A673 (cell line): ENCODE measurements around the gene XYLT1.

Experiments used
- EZH2 ChIP-seq: fragments of 200-600 bp; sonication (generic); IDR thresholded peaks from 2 replicates; pipeline ENCODE4 v1.6.1; 2017; ENCODE audit warnings: borderline replicate concordance, low read depth, mild to moderate bottlenecking, mixed read lengths, antibody characterized with exemption, low read length; ENCODE audit not compliant: poor library complexity, severe bottlenecking
- TF ChIP-seq, protein P1 (sequence below): fragments of 300-800, 200-600 bp; sonication (generic); conservative IDR thresholded peaks from 2 replicates; pipeline ENCODE4 v1.5.1; 2017; ENCODE audit warnings: low read depth, mild to moderate bottlenecking, antibody characterized with exemption, low read length, moderate library complexity, mixed read lengths

DNA sequence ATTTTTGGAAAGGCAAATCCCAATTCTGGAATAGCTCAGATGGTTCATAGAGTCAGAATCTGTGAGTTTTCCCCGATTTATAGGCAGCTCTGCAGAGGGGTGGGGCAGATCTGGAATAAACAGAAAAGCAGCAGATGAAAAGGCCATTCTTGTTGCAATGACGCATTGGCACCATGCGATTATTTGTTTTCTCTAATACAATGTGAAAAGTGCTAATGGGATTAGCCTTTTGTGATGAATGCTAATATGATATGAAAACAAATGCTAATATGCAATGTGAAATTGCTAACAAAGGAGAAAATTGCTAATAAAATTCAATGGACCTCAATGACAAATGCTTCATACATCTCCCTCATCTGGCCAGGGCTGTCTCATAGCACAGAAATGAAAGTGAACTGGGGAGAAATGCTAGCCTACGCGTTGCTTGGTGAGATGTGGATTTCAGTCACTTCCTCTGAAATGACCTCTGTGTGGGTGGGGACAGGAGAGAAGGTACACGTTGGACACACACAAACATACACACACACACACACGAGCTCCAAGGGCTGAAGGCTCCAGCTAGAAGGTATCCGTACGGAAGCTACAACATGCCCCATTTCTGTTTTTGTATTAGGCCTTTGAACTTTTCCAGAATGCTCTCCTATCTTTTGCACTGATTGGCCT lies 394.5 kb downstream of the XYLT1 start:
- TF ChIP-seq EZH2: no peak
- TF ChIP-seq, protein P1, sequence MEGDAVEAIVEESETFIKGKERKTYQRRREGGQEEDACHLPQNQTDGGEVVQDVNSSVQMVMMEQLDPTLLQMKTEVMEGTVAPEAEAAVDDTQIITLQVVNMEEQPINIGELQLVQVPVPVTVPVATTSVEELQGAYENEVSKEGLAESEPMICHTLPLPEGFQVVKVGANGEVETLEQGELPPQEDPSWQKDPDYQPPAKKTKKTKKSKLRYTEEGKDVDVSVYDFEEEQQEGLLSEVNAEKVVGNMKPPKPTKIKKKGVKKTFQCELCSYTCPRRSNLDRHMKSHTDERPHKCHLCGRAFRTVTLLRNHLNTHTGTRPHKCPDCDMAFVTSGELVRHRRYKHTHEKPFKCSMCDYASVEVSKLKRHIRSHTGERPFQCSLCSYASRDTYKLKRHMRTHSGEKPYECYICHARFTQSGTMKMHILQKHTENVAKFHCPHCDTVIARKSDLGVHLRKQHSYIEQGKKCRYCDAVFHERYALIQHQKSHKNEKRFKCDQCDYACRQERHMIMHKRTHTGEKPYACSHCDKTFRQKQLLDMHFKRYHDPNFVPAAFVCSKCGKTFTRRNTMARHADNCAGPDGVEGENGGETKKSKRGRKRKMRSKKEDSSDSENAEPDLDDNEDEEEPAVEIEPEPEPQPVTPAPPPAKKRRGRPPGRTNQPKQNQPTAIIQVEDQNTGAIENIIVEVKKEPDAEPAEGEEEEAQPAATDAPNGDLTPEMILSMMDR: no peak
